ENCODE measurements around the gene ENPP7.

Gene ENPP7

DNA sequence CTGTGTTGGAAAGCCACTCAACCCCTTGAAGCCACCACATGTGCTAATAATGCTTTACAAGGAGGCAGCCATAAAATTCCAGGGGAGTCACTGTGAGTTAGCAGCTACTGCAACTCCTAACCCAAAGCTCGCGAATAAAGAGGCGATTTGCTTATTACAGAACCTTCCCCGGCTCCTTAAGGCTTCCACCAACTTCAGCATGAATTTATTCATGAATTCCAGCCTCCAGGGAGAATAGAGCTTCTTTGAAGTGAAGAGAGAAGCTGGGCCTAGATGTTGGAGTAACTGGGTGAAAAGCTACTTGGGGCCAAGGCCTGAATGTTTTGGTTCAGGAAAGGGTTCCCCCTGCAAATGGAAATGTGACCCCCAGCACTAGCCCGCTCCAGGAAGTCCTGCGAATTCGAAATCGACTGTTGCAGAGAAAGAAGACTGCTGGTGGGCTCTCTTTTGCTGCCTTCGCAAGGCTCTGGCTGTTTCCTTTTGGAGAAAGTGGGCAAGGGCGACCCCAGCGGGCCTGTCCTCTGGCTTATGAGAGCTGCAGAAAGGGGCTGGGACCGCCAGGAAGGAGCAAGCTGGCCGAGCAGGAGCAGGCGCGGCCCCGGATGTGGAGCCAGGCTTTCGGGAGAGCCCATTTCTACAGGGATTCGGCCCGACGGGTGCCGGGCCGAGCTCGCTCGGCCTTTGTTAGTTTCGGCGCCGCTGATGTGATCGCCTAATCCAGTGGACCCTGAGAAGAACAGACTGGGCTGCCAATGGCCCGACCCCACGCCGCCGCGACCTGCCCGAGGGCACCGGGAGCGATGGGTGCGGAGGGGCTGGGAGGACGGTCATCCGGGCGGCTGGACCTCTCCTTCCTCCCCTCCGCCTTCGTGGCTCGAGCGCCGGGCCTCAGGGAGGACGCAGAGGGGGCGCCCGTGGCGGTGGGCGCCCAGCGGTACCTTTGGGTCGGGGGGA, 58.5 kb downstream of the ENPP7 start:
- TF ChIP-seq, protein P1, sequence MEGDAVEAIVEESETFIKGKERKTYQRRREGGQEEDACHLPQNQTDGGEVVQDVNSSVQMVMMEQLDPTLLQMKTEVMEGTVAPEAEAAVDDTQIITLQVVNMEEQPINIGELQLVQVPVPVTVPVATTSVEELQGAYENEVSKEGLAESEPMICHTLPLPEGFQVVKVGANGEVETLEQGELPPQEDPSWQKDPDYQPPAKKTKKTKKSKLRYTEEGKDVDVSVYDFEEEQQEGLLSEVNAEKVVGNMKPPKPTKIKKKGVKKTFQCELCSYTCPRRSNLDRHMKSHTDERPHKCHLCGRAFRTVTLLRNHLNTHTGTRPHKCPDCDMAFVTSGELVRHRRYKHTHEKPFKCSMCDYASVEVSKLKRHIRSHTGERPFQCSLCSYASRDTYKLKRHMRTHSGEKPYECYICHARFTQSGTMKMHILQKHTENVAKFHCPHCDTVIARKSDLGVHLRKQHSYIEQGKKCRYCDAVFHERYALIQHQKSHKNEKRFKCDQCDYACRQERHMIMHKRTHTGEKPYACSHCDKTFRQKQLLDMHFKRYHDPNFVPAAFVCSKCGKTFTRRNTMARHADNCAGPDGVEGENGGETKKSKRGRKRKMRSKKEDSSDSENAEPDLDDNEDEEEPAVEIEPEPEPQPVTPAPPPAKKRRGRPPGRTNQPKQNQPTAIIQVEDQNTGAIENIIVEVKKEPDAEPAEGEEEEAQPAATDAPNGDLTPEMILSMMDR (IDR thresholded peaks at IDR 0.05; ENCODE audit: low read depth, low read length), result no peak

DNA sequence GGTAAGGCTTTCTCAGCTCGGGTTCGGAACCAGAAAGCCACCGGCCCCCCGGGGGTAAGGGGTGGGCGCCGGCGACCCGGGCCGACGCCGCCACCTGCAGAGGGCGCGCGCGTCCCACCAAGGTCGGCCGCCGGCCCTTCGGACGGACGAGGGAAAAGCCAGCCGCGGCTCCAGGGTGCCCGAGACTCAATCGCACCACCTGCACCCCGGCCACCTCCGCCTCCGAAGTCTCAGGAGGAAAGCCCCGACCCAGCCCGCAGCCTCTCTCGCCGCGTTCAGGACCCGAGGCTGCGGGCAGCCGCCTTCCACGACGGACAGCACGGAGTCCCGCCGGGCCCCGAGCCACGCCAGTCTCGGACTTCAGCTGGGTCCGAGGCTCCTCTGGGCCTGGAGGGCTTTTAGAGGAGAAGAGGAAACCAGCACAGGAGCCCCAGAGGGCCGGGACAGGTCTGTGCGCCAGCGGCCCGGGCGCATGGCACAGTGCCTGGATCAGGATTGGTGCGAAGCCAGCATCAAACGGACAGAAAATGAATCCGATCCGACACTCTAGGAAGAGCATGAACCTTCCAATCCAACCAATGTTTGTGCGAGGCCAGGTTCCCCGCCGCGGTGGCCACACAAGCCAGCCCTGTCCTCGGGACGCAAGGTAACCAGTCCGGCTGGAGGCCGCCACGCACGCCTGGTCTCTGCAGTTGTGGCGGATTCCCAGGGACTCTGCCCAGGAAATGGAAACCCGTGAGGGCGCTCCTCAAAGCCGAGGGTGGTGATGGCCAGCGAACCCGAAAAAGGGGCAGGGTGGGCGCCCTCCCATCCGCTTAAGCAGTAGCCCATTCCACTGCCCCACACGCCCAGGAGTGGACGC, 59.4 kb downstream of the ENPP7 start:
- peak in 1 of 2 donors; percentile 41 for DNase-seq (ENCODE audit: low read depth in 2 of 2)
- H3K4me3 ChIP-seq (replicated peaks in 1 of 2; ENCODE audit: low read depth in 2 of 2, low read length in 2 of 2), result no peak overlapping the region
- TF ChIP-seq, protein P1 (IDR thresholded peaks at IDR 0.05; ENCODE audit: low read depth, low read length), result peak; percentile 24

More for the DNA sequence above, 58.5 kb downstream of the ENPP7 start:
- H3K4me3 ChIP-seq (replicated peaks in 1 of 2; ENCODE audit: low read depth in 2 of 2, low read length in 2 of 2), result no peak overlapping the region
- DNase-seq (ENCODE audit: low read depth in 2 of 2), result no peak

DNA sequence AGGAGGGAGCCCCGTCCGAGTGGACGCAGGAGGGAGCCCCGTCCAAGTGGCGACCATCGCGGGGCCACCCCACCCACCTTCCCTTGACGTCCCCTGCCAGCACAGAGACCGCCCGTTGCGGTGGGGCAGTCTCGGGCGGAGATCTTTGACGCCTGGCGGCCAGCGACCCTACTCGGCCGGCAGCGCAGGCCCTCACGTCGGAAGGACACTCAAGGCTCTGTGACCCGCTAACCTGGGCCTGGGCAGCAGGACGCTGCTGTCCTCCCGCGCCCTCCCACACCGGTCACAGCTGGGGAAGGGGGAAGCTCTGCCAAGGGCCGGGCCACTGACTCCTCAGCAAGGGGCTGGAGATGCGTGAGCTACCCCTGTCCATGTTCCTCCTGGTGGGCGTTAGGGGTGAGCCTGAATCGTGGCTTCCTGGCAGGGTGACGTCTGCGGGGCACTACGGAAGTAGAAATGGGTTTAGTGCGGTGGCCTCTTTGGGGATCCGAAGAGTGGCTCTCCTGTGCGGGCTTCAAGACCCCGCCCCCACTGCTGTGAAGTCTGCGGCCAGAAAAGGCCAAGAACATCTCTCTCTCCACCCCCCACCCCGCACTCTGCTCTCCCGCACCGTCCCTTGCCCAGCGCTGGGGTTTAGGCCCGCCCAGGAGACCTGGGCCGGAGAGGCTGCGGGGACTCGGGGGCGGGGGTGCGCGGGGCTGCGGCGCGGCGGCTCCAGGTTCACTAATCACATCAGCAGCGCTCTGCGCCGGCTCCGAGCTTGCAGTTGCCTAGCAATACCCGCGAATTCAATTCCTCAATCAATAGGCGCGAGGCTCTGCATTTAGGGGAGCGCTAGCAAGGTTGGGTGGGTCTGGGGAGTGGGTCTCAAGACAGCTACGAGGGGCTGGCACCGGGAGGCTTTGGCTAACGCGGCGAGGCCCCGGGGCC, 60.3 kb downstream of the ENPP7 start:
- no peak for DNase-seq (ENCODE audit: low read depth in 2 of 2)
- TF ChIP-seq, protein P1 (IDR thresholded peaks at IDR 0.05; ENCODE audit: low read depth, low read length), result no peak
- no peak overlapping the region for H3K4me3 ChIP-seq (replicated peaks in 1 of 2; ENCODE audit: low read depth in 2 of 2, low read length in 2 of 2)

DNA sequence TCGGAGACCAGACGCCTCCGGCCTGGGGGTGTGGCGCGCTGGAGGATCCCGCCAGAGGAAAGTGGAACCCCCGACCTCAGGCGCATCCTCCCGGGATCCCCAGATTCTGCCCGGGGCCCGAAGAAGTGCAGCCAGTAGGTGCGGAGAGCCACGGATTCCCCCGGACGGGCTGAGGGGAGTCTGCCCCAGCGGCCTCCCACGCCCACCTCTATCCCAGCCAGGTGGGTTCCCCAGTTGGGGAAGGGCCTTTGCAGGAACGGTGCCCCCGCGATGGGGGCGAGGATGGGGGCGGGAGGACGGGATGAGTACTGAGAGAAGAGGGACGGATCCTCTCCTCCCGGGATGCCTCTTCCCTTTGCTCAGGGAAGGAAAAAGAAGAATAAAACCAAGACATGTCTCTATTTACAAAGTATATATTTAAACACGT, 61.0 kb downstream of the ENPP7 start:
- H3K4me3 ChIP-seq (replicated peaks in 1 of 2; ENCODE audit: low read depth in 2 of 2, low read length in 2 of 2), result no peak overlapping the region
- TF ChIP-seq, protein P1 (IDR thresholded peaks at IDR 0.05; ENCODE audit: low read depth, low read length), result no peak
- no peak for DNase-seq (ENCODE audit: low read depth in 2 of 2)
